RPMI8226 (cell line): ENCODE data around the gene UCN.
A peak's percentile ranks its signal among the peaks of the same experiment; 100 is the strongest.
"Not testable (repeated sequence)": the region's sequence is repeated elsewhere in the genome, so short reads cannot be mapped to it uniquely, and the experiment has no call there.

Experiments
- DNase-seq: peaks from one replicate; pipeline ENCODE4 v3.0.0-alpha.2; 2015

The UCN gene

GRCh38 chr2:27313882-27314645 is 5.8 kb upstream of the UCN start:
- DNase-seq = no peak

DNA sequence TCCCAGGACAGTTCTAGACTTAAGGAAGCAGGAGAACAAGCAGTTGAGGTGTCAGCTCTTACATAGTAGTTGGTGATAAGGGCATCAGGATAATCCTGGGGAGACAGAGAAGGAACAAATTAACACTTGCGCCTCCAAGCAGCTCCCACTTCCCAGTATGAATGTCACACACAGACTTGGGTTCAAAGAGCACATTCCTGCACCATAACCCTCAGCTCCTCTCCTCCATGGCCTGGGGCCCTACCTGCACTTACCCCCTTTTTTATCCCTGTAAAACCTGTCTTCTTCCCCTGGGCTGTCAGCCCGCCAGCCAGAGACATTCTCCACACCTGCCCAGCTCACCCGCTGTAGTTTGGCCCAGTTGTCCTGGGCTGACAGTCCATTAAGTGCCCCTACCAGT is 3.9 kb upstream of the UCN start:
- no peak for DNase-seq

GRCh38 chr2:27309651-27310050 is 1.4 kb upstream of the UCN start:
- DNase-seq = no peak

DNA sequence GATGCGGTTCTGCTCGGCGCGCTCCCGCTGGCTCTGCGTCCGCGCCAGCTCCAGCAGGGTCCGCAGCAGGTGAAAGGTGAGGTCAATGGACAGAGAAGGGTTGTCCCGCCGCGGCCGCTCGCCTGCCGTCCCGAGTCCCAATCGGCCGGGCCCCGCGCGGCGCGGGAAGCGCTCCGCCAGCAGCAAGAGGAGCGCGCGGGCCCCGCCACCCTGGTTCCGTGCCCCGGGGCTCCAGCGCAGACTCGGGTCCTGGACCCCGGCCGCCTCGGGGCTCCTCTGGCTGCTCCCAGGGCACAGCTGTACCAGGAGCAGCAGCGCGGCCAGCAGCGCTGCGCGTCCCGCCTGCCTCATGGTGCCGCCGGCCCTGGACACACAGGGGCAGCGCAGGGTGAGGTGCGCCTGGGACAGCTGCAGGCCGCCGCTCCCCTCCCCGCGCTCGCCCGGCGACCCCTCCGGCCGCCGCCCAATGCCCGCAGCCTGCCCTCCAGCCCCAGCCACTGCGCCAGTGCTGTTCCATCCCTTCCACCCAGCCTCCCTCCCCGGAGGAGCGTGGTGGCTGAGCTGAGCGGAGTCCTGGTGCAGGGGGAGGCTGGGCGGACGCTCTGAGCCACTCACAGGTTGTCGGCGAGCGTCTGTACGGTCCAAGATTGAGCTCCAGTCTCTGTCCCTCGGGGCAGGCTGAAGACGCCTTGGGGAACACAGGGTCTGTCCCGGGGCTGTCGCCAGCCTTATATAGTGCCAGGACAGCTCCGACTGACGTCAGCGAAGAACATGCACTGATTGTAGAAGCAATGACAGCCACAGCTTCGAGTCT is 493 bp downstream of the UCN start:
- no peak for DNase-seq

GRCh38 chr2:27307287-27307544 is 1.0 kb downstream of the UCN start:
- no peak for DNase-seq

- DNase-seq = no peak
These were observed 1.5 kb downstream of the UCN start for GRCh38 chr2:27306573-27307286.

DNA sequence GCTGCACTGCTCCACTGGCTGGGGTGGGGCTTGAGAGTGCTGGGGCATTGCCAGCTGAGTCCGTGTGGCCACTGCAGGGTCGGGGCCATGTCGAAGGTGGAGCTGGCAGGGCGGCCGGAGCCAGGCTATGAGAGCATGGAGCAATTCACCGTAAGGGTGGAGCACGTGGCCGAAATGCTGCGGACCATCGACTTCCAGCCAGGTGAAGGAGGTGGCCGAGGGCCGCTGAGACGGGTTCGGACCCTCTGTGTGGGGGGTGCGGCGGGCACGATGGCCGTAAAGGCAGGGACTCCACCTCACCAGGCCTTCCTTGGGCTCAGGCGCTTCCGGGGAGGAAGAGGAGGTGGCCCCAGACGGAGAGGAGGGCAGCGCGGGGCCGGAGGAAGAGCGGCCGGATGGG is 2.1 kb downstream of the UCN start:
- no peak for DNase-seq

DNA sequence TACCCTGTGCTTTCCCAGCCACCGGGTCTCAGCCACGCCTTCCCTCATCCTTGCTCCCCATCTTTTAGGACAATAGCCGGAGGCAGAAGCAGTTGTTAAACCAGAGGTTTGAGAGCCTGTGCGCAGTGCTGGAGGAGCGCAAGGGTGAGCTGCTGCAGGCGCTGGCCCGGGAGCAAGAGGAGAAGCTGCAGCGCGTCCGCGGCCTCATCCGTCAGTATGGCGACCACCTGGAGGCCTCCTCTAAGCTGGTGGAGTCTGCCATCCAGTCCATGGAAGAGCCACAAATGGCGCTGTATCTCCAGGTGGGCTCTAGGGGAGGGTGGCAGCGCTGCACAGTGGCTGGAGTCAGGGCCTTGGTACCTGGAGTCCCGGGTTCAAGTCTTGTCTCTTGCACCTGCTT is 2.7 kb downstream of the UCN start:
- no peak for DNase-seq

GRCh38 chr2:27304488-27305240 is 3.6 kb downstream of the UCN start:
- no peak for DNase-seq

DNA sequence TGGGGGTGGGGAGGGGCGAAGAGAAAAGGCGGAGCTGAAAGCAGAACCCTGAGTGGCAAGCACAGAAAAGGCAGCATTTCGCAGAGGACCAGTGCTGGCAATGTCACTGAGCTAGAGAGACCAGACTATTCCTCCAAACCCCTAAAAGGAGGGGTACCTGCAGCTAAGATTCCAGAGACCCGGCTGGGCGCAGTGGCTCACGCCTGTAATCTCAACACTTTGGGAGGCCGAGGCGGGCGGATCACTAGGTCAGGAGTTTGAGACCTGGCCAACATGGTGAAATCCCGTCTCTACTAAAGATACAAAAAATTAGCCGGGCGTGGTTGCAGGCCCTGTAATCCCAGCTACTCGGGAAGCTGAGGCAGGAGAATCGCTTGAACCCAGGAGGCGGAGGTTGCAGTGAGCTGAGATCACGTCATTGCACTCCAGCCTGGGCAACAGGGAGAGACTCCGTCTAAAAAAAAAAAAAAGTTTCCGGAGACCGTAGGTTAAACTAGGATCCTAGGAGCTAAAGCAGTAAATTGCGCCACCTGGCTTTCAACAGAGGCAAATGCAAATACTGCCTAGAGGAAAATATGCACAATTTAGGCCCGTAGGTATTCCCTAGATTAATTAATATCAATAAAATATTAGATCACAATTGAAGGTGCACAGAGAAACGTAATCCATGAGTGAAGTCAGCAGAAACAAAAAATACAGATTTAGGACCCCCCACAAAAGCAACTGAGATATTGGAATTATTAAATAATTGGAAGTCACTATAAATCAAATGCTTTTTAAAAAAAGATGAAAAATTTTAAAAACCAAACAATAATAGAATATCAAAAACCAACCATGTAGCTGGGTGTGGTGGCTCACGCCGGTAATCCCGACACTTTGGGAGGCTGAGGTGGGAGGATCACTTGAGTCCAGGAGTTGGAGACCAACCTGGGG is 4.9 kb downstream of the UCN start:
- peak; percentile 80 for DNase-seq

DNA sequence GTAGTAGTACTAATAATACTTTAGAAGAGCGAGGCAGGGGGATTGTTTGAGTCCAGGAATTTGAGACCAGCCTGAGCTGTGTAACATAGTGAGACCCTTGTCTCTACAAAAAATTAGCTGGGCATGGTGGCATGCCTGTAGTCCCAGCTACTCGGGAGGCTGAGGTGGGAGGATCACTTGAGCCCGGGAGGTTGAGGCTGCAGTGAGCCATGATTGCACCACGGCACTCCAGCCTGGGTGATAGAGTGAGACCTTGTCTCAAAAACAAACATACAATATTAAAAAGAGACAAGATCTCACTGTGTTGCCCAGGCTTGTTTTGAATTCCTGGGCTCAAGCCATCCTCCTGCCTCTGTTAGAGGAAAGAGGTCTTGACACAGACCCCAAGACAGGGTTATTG is 7.6 kb downstream of the UCN start:
- DNase-seq = not testable (repeated sequence)

DNA sequence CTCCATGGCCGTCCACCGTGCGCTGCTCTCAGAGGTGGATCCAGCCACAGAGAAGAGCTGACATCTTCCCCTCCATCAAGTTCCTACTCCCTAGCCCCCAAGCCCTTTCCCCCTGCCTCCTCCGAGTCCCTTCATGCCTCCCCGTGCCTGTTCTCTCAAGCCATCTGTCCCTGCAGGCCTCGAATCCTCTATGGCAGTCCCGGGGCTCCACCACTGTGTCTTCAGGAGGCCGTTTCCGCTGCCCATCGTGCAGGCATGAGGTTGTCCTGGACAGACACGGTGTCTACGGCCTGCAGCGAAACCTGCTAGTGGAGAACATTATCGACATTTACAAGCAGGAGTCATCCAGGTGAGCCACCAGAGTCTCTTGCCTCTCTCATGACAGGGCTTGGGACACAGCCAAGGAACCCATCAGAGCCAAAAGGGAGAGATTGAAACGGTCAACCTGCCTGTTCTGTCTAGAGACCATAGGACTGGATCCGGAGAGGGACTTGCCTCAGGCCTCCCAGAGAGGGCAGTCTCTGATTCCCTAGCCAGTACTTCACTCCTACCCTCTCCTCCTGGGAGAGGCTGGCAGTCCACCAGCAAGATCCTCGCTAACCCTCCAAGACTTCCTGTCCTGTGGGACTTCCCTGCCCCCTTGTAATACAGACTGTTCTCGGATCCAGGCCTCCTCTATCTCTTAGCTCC is 9.7 kb downstream of the UCN start:
- no peak for DNase-seq

GRCh38 chr2:27297195-27297594 is 11.1 kb downstream of the UCN start:
- no peak for DNase-seq

DNA sequence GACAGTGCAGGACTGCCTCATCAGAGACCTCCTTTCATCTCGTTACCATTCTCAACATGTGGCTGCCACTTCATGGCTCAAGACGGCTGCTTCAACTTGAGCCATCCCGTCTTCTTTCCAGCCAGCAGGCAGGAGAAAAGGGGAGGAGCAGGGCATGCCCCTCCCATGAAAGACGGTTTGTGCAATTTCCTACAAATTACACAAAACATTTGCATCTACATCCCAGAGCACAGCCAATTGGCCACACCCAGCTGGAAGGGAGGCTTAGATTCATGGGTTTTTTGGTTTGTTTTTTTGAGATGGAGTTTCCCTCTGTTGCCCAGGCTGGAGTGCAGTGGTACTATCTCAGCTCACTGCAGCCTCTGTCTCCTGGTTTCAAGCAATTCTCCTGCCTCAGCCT is 11.8 kb downstream of the UCN start:
- no peak for DNase-seq

DNA sequence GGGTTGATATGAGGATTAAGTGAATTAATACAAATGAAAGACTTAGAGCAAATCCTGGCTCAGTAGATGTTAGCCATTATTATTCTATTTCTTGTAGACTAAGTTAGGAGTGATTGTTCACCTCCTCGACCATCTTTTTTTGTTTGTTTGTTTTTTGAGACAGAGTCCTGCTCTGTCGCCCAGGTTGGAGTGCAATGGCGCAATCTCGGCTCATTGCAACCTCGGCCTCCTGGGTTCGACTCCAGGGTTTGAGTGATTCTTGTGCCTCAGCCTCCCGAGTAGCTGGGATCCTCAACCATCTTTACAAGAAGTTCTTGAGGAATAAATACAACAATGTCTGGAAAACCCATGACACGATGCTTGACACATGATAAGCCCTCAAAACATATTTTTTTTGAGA is 13.3 kb downstream of the UCN start:
- no peak for DNase-seq

DNA sequence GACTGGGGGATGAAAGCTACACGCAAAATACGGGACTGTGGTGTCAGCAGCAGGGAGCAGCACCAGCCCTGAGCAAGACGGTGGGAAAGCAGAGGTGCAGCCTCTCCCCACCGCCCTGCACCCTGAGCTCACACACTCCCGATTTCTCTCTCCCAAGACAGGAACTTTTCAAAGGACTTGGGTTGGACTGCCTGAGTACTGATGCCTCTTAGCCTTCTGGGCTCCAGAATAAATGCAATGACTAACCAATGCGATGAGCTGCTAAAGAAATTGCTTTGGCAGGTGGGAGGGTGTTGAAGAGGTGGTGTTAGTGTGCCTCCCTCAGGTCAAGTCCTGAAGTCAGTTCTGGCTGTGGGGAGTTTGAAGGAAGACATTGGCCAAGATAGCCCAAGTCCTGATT is 16.4 kb downstream of the UCN start:
- peak; percentile 38 for DNase-seq

GRCh38 chr2:27290549-27290948 is 17.7 kb downstream of the UCN start:
- no peak for DNase-seq

DNA sequence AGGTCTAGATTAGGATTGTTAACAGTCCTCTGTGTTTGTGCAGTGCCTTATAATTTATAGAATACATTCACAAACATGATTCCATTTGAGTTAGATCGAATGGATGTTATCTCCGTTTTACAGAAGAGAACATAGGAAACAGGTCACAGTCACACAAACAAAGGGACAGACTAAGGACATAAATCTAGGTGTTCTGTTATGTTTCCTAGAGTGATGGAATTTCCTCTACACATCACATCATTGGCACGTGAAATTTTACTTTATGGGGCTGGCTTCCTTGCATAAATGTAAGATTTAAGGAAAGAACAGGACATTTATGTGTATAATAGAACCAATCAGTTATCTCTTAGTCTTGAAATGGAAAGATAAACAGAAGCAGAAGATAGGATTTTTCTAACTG is 19.6 kb downstream of the UCN start:
- no peak for DNase-seq

DNA sequence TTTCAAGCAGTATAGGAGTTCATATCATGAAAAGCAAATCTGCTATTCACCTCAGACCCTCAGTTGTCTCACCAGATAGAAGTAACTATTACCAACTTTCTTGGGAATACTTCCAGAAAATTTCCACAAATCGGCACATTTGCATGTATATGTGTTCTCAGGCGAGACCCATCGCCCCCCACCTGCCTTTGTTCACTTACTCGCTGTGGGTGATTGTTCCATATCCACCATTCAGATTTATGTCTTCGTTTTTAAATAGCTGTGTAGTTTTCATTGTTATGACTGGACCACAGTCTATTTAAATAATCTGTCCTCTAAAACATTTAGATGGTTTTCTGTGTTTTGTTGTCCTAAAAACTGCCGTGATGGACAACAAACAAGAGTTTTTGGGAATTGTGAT is 22.8 kb downstream of the UCN start:
- no peak for DNase-seq

DNA sequence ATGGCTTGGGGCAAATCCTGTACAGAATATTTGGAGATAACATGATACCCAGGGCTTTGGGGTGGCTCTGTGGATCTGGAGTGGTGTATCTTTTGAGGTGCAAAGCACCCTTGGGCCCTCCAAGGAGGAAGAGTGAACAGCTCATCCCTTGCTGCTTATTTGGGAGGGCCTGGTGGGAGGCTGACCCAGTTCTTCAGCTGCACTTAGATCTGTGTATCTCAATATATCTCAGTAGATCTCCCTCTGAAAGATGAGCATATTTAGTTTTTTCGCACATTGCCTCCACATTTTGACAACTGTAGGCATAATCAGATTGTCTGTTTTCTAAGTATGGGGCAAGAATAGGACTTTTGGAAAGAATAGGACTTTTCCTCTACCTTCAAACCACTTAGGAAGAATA is 23.2 kb downstream of the UCN start:
- DNase-seq = no peak

- no peak for DNase-seq
These were observed 25.4 kb downstream of the UCN start for GRCh38 chr2:27282892-27283291.
